A673 (cell line): ENCODE results near the gene SNX18.

Experiments used
- EZH2 ChIP-seq: fragments of 200-600 bp; sonication (generic); IDR thresholded peaks from 2 replicates; pipeline ENCODE4 v1.6.1; 2017; ENCODE audit warnings: borderline replicate concordance, low read depth, mild to moderate bottlenecking, mixed read lengths, antibody characterized with exemption, low read length; ENCODE audit not compliant: poor library complexity, severe bottlenecking
- TF ChIP-seq, protein P1 (sequence below): fragments of 300-800, 200-600 bp; sonication (generic); conservative IDR thresholded peaks from 2 replicates; pipeline ENCODE4 v1.5.1; 2017; ENCODE audit warnings: low read depth, mild to moderate bottlenecking, antibody characterized with exemption, low read length, moderate library complexity, mixed read lengths

DNA sequence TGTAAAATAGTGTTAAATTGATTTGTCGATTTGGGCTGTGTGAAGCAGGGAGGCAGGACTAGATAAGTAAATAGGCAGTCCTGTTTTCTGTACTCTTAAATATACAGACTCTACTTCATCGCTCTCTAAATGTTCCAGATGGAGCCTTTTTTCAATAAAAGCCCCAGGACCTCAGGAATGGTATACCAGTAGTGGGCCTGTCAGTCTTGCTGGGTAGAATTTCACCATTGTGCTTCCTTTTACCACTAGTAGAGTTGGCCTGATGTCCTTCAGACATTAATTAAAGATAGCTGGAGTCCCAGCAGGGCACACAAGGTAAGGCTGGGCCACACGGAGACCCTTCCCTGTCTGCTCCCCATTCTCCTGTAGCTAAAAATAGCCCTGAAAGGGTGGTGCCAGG lies 6.0 kb downstream of the SNX18 start:
- TF ChIP-seq, protein P1, sequence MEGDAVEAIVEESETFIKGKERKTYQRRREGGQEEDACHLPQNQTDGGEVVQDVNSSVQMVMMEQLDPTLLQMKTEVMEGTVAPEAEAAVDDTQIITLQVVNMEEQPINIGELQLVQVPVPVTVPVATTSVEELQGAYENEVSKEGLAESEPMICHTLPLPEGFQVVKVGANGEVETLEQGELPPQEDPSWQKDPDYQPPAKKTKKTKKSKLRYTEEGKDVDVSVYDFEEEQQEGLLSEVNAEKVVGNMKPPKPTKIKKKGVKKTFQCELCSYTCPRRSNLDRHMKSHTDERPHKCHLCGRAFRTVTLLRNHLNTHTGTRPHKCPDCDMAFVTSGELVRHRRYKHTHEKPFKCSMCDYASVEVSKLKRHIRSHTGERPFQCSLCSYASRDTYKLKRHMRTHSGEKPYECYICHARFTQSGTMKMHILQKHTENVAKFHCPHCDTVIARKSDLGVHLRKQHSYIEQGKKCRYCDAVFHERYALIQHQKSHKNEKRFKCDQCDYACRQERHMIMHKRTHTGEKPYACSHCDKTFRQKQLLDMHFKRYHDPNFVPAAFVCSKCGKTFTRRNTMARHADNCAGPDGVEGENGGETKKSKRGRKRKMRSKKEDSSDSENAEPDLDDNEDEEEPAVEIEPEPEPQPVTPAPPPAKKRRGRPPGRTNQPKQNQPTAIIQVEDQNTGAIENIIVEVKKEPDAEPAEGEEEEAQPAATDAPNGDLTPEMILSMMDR = no peak
- no peak for TF ChIP-seq EZH2
